GM12891 (cell line): ENCODE results near the gene ADCY2.

Experiments
- PAX5 ChIP-seq: IDR thresholded peaks from 2 replicates; pipeline ENCODE4 v1.6.1; 2011; ENCODE audit warnings: low read length, moderate library complexity, mild to moderate bottlenecking; ENCODE audit not compliant: insufficient read depth, severe bottlenecking
- POLR2AphosphoS5 ChIP-seq: IDR thresholded peaks from 2 replicates; pipeline ENCODE4 v1.6.1; 2011; ENCODE audit warnings: low read depth, low read length, control low read depth

DNA sequence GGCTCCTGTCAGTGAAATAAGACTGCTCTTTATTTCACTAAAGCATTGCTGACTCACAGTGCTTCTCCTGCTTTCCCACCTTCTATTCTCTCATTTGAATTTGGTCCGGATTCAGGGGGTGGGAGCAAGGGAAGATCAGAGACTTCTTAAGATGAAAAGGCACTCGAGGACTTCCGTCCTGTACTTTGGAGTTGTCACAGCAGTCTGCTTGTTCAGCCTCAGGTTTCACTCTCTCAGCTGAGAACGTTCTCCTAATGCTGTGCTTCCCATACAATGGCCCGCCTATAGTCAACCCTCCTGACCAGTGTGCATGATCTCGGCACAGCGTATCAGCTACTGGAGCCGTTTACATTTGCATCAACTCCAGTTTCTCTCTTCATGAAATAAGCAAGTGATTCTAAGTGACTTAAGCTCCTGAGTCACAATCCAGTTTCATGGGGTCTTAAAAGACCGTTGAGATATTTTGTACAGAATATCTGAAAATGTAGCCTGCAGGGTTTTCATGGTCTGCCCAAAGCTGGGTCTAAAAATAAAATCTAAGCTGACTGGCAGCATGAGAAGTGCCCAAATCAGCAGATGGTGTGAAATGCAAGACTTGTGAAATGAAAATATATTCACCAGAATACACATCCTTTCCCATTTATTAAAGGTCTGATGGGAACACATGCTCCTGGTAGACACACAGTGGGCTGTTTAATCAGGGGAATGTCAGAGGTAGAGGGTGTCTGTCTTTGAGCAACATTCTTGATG, 145.0 kb downstream of the ADCY2 start:
- TF ChIP-seq POLR2AphosphoS5 (no peak), PAX5 (no peak)
